Calu3 (cell line): ENCODE measurements around the gene MINDY2. TPM values are rescaled to one million over a fixed set of nuclear protein-coding genes. Genes with fewer than 3 reads are reported as not detected.

Experiments used
- BruUV-seq: library from RNA; stranded (reverse); fragments of 400-500 nt; replicated peaks from 2 replicates; lab custom pipeline; 2021; lab: Mats Ljungman, UMichigan
- CTCF ChIA-PET: fragments of 300-600 bp; sonication (Branson Sonifier 250); formaldehyde crosslinking; loops from one replicate; lab custom pipeline; 2022; ENCODE audit warnings: antibody characterized with exemption; lab: Charles Lee
- DNase-seq: peaks from one replicate; pipeline ENCODE4 v3.0.0; 2022
- H3K27ac Mint-ChIP-seq: one replicate; pipeline ENCODE4 v1.8.0; 2022; ENCODE audit warnings: mixed read lengths; ENCODE audit not compliant: unreplicated experiment
- H3K27me3 Mint-ChIP-seq: one replicate; pipeline ENCODE4 v1.8.0; 2022; ENCODE audit warnings: mixed read lengths; ENCODE audit not compliant: unreplicated experiment
- H3K36me3 Mint-ChIP-seq: one replicate; pipeline ENCODE4 v1.8.0; 2022; ENCODE audit warnings: mild to moderate bottlenecking, moderate library complexity, mixed read lengths; ENCODE audit not compliant: insufficient read depth, unreplicated experiment
- H3K4me1 Mint-ChIP-seq: one replicate; pipeline ENCODE4 v1.8.0; 2022; ENCODE audit warnings: mild to moderate bottlenecking, low read depth, mixed read lengths; ENCODE audit not compliant: unreplicated experiment
- H3K4me3 Mint-ChIP-seq: one replicate; pipeline ENCODE4 v1.8.0; 2022; ENCODE audit warnings: mild to moderate bottlenecking, low read depth, moderate library complexity, mixed read lengths; ENCODE audit not compliant: unreplicated experiment
- H3K9me3 Mint-ChIP-seq: one replicate; pipeline ENCODE4 v1.8.0; 2022; ENCODE audit warnings: low read depth, mixed read lengths; ENCODE audit not compliant: unreplicated experiment
- CTCF ChIP-seq: fragments of 200-600 bp; IDR thresholded peaks from one replicate; pipeline ENCODE4 v1.8.0; 2022; ENCODE audit warnings: antibody characterized with exemption; ENCODE audit not compliant: unreplicated experiment
- intact Hi-C: fragments of 100-400 bp; cut with micrococcal nuclease; formaldehyde crosslinking; loops from one replicate; pipeline ENCODE4 v1.10.0; 2022; ENCODE audit not compliant: unreplicated experiment
- total RNA-seq: library from RNA; stranded (reverse); gene quantifications from 2 replicates; pipeline ENCODE4 v1.2.3, GENCODE V29; 2022

The MINDY2 gene
- total RNA-seq, 1 experiment from 2014 or later: 59.0 TPM

GRCh38 chr15:58910456-58910855 lies 139.4 kb downstream of the MINDY2 start:
- no peak for DNase-seq
- peaks cover 71% of the 10 kb centered on the region for H3K36me3 Mint-ChIP-seq
- no peak overlapping the region for H3K27ac Mint-ChIP-seq
- BruUV-seq: no TSS peak
- H3K27me3 Mint-ChIP-seq: no peaks in the 10 kb centered on the region
- H3K9me3 Mint-ChIP-seq: no peaks in the 10 kb centered on the region
- H3K4me1 Mint-ChIP-seq: peaks cover 8% of the 10 kb centered on the region
- H3K4me3 Mint-ChIP-seq: no peak overlapping the region
- intact Hi-C loops: no loop called here
- no peak for TF ChIP-seq CTCF
- CTCF ChIA-PET: no interaction called here

Other genes with a start within 250 kb of the MINDY2 start
- gene ADAM10, start 21.6 kb upstream of the MINDY2 start, total RNA-seq: 407 and 474 TPM in 2 replicates
- 131 and 135 TPM in 2 replicates for gene SLTM, start 162.4 kb downstream of the MINDY2 start, total RNA-seq
- 55.2 and 65.8 TPM in 2 replicates for gene RNF111, start 216.4 kb downstream of the MINDY2 start, total RNA-seq